Activated T-cell treated with anti-CD3 and anti-CD28 coated beads, Interleukin-2, amount 50 U/mL, for 48 hours (primary cell): ENCODE results near the gene AKR1E2.
A peak's percentile ranks its signal among the peaks of the same experiment; 100 is the strongest.

ENCODE experiments used
- DNase-seq, 2 experiments: peaks; one replicate each; pipeline ENCODE4 v3.0.0-alpha.2; 2020

The AKR1E2 gene

DNA sequence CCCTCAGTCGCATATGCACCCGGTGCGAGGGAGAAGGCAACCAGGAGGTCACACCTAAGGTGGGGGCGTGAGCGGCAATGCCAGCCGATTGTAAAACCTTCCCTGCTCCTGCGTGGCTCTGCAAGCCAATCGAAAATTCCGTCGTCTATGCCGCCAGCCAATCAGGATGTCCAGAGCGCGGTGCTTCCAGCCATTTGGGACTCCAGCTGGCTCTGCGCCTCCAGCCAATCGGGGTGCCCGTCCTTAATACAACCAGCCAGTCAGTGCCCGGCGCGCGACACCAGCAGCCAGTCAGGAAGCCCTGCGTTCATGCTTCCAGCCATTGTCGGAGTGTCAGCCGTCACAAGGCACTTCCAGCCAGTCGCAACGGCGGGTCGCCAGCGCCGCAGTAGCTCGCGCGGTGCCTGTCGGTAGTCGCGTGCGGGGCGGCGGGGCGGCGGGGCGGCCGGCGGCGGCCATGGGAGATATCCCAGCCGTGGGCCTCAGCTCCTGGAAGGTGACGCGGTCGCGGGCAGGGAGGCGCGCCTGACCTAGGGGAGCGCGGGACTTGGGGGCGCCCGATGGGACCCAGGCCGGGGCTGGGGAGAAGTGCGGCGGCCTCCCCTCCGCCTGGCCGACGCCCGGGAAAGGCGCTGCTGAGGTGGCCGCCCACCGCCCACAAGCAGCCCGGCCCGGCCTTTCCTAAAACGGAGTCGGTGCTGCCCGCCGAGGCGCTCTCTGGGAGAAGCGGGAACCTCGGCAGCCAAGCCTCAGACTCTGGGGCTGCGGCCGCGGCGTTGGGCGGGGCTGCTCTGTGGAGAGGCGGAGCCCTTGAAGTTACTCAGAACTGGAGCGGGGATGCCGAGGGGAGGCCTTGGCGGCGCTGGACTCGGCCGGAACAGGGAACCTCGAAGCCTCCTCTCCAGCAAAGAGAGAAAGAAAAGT is at the start of gene AKR1E2:
Gene AKR1E2 (plus strand): TSS at position 340 of the 924 bp plus-strand sequence. CDS start 118 bp downstream, at position 458.
- DNase-seq: peak; percentile 79 to 84

DNA sequence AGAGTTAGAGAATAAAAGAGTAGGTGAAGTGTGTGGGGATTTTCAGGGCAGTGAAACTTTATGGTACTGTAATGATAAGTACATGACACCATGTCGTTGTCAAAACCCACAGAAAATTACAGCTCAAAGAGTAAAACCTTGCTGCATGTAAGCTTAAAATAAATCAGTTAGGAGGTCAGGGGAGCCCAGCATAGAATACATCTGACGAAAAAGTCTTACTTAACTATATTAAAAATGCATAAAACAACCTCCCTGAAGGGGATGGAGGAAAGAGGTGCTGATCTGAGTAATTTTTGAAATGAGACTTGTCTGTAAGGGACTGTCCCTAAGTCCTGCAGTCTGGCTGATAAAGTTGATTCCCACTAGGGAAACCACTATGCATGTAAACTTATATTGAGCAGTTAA is 49.8 kb upstream of the AKR1E2 start:
- DNase-seq: no peak

DNA sequence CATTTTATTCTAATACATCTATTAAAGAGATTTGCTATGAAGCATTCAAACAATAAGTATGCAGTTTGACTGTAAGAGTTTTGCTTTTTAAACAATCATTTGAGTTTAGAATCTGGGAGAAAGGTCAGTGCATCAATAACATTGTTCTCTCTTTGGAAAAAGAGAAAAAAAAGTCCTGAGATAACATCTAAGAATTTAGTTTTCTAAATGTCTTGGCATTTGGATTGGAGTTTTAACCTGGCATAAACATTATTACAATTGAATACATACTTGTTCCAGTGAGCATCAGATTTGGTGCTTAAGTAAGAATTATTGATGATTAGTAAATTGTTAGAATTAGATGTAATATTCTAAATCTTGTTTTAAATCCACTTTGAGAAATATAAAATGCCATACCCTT is 47.2 kb upstream of the AKR1E2 start:
- DNase-seq: no peak

DNA sequence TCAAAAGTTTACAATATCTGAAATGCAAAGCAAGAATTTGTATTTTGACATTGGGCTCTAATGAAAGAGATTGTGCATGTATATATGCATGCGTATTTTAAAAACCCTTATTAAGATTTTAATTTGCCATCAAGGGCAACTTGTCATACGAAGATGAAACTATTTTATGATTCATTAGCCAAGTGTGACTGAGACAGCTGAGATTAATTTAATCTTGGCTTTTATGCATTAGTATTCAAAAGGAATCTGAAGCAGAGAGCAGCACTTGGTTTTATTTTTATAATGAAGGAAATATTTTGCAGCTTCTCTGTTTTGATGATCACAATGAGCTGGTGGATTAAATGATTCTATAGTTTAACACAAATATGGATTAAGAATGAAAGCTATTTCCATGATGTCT is 45.9 kb upstream of the AKR1E2 start:
- no peak for DNase-seq

DNA sequence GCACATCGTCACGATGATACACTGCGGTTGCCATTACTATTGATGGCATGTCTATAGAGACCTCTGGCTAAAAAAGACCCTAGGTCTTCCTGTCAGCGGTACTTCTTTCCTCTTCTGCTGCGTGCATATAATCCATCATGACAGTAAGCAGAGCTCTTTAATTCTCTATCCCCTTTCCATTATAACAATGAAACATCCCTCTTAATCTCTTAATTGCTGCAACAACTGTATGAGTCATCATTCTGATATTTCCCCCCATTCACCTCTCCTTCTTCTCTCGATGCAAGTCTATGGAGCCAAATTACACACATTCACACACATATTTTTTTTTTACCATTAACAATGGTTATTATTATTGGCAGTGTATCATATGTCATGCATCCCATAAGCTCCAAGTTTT is 45.2 kb upstream of the AKR1E2 start:
- DNase-seq: no peak

DNA sequence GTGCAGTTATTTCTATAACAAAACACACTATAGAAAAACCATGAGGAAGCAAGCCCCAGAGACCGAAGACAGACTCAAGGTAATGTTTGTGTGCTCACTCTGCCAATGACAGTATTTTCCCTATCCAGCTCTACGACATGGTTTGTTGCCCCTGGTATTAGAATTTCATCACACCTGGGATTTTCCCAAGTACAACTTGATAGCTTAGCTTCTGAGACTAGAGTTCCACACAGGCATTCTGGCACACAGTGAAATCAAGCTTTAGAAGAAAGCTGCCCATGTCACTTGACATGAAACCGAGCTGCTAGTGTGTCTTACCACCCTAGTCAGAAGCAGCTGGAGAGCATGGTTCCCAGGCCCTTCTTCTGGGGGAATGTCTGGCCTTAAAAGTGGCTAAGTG is 44.1 kb upstream of the AKR1E2 start:
- no peak for DNase-seq

DNA sequence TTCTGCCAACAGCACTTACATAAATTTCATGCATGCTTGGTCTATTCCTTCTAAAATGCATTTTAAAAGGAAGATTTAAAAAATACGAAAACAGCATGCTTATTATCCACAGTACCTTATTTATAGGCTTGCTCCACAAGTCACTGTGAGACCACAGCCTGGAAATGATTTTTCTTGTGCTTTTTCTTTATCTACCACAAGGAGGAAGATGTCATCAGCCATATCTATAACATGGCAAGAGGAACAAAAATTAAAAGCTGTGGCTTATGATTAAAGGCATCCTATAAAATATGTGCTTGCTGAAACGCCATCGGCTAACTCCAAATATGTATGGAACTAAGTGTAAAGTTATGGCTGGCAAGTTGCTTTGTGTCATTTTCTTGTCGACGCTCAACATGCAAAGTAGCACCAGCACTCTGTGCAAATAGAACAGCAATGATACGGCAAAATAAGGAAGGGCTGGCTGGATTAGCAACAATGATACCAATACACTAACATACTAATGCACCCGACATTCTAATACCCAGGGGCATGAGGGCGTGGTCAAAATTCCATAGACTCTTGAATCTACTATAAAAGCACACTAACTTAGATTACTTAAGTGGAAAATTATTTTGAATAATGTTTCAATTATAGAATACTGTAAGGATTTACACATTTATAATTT is 41.2 kb upstream of the AKR1E2 start:
- DNase-seq: no peak

DNA sequence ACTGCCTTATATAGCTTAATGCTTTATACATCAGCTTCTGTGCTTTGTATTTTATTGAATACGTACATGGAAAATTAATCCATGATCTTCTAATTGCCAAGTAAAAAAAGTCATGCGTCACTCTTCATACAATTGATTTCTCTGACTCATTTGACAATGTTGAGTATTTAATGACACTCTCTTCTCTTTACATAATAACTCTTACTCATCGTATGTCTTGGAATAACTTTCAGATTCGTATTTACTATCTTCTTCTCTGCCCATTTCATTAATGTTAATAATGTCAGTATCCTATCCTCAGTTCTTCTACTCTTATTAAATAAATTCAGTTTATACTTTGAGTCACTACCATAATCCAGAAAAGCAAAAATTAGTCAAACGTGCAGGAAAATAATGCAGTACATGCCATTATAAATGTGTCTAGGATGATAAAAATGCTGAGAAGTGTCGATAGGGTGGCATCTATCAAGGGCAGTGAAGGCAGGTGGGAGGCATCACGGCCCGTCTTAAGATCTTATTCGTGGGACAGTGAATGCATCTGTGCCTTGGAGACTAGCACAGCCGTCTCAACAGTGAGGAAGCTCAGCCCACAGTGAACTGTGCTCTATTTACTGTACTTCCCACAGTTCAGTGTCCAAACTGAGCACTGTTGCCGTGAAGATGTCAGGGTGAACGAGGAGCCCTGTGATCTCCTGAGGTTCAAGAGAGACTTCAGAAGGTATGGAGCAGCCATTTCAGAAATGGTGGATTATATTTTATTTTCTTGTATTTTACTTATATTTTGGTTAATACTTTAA is 39.8 kb upstream of the AKR1E2 start:
- DNase-seq: no peak

DNA sequence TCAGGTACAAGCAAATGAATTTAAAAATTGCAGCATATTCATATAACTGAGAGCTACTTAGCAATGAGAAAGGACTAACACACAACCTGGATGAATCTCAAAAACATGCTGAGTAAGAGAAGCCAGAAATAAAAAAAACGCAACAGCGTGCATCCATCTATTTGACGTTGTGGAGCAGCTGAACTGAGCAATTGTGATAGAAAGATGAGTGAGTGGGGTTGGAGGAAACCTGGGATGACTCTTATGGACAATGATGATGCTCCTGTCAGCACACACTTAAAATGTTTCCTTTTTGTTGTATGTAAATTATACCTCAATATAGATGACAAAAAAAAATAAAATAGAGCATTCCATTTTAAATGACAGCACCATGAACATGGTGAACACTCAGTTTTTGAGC is 36.0 kb upstream of the AKR1E2 start:
- DNase-seq: no peak

DNA sequence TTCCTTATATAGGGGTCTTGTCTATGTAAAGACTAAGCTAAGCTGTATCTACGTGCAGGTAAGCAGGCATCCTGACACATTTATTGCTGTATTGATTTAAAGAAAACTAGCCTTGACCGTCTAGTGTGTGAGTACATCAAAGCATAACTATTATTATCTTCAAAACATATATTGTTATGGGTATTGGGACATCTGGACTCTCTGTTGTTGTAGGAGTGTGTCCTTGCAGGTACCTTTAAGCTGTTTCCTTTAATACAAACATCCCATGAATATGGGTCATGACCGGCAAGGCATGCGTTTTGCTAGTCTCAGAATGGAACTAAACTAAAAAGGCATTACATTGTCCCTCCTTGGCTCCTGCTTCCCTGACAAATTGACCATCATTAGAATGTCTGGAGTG is 35.1 kb upstream of the AKR1E2 start:
- no peak for DNase-seq

DNA sequence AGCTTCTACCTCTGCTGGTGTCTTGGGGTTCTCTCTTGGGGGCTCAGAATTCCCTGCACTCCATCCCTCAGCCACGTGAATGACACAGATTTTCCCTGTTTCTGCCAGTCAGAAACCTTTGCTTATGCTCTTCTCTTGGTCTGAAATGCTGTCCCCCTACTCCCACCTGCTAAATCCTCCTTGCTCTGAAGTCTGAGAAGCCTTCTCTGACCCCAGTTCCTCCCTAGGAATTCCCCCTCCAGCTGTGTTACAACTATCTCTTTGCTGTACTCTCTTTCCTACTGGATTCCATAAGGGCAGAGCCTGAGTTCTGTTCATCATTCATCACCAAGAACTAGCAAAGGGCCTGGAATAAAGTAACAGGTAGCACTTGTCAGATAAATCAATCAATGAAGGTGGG is 33.6 kb upstream of the AKR1E2 start:
- DNase-seq: no peak

DNA sequence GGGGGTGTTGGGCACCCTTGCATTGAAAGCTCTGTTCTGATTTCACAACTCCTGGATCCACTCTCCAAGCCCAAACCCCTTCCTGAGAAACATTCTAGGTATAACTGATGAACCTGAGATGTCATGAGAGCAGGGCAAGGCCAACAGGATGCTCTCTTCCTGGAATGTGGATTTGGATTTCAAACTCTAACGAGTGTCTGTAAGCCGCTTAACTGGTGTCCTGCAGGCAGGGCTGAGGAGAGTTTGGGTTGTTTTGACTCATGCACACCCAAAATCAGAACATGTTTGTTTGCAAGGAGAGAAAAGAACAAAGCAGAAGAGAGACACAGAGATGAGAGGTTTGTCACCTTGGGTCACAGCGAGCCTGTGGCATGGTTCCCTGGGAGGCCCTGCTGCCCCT is 24.6 kb upstream of the AKR1E2 start:
- DNase-seq: no peak

DNA sequence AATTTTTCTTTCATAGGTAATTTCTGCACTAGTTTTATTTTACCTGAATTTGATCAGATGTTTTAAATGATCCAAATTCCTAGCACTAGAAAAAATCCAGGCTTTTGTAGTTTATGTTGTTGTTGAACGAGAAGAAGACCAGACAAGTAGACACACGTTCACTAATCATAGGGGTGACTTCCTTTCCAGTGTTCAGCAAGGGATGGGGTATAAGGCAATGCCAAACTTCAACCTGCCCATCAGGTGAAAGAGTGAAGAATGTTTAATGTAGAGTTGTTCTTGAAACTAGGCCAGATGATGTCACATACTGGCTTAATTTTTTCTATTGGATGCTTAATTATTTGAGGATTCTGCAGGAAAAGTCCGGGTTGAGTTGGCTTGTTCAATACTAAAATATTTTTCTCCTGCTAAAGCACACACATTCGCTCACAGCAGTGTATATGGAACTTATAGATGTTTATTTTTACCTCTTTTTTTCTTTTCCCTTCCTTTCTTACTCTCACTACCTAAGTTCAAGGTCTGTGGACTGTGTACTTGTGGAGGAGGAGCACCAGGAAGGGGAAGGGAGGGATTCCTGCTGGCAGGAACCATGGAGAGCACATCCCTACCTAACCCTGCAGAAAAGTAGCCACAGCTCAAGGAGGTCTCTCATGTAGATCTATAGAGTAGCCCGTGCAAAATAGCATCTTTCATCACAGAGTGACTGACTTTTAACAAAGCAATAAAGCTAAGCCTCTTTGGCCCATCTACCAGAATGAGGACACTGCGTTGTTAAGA is 23.1 kb upstream of the AKR1E2 start:
- DNase-seq: no peak

DNA sequence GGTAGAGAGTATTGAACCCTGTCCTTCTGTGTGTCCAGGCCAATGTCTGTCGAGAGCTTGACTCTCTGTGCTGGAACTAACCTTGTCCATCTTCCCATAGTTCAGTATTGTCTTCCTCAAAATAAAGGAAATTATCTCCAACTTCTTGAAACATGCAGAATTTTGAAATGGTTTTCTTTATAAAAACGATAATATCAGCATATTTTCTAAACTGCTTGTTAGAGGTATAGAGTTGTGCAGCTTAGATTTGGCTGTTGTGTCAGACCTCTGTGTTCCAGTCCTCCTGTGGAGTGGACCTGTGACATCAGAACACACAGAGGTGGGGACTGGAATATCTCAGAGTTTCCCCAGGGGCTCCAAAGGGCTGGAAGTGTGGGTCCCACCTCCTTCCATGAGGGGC is 22.2 kb upstream of the AKR1E2 start:
- DNase-seq: no peak

DNA sequence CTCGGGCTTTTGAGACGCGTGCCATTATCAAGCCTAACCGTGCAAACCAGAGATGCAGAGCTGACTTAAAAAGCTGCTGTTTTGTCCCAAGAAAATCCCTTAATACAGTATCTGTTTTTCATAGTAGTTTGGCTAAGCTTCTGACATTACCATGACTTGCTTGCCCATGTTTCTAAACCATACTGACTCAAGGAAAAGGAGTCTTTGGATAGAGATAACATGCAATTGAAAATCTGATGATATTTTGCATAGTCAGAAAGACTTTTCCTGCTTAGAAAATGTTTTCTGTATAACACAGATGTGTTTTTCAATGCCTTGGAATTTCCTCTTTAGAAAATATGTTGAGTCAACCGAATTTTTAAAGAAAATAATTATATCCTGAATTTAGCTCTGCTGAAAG is 21.5 kb upstream of the AKR1E2 start:
- DNase-seq: no peak

DNA sequence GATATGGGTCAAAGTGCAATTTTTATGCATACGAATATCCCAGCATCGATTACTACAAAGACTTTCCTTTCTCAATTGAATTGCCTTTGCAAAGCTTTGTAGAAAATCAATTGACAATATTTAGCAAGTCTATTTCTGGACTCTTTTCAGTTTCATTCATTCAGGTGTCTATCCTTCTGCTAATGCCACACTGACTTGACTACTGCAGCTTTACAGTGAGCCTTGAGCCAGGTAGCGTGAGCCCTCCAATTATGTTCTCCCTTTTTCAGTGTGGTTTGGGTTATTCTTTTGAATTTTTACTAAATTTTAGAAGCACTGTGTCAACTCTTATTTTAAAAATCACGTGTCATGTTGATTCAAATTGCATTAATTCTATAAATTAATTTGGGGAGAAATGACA is 19.5 kb upstream of the AKR1E2 start:
- DNase-seq: no peak

DNA sequence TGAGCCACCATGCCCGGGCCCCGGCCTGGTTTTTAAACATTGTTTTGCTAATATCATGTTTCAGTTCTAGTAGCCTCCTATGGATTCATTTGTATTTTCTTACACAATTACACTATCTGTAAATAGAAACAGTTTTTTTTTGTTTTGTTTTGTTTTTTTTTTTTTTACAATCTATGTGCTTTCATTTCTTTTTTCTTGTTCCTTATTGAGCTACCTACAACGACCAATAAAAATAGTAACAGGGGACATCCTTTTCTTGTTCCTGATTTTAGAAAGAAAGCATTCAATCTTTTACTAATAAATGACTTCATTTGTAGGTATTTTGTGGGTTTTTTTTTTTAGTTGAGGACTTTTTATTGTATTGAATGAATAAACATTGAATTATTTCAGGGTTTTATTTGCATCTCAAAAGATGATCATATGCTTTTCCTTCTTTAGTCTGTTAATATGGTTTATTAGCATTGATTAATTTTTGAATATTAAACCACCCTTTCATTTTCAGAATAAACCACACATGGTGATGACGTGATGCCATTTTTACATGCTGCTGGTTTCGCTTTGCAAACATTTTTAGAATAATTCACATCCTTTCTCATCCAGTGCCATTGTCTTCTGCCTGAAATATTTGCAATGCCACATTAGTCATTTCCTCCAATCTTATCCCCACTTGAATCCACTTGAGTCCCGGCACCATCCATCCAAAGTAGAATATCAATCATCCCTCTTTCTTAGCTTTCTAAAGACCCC is 18.1 kb upstream of the AKR1E2 start:
- DNase-seq: no peak

DNA sequence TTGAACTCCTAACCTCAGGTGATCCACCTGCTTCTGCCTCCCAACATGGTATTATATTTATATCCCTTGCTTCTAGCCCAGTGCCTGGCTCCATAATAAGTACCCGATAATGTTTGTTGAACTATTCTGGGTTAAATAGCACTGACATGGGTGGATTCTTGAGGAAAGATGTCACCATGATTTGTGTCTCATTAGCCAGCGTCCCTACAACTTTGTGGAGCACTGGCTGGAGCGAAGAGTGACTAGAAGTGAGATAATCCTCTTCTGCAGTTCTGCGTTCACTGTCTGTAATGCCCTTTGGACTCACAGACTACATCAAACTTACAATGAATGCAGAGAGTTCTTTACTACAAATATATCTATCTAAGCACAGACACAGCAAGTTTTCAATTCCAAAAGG is 16.9 kb upstream of the AKR1E2 start:
- no peak for DNase-seq

DNA sequence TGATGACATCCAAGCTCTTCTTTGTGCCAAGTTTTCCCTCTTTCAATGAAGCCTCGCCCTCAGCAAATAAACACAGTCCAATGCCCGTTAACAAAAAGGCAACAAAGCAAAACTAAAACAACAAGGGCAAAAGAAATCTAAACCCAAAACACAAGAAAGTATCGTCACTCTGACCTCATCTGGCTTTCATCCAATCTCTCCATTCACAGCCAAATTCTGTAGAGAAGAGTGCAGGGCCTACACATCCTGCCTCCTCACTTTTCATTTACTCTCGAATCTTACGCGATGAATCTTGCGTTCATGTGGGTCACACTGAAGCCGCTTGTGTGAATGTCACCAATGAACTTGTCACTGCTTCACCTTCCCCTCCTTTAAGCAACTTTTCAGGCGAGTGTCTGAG is 15.9 kb upstream of the AKR1E2 start:
- no peak for DNase-seq

DNA sequence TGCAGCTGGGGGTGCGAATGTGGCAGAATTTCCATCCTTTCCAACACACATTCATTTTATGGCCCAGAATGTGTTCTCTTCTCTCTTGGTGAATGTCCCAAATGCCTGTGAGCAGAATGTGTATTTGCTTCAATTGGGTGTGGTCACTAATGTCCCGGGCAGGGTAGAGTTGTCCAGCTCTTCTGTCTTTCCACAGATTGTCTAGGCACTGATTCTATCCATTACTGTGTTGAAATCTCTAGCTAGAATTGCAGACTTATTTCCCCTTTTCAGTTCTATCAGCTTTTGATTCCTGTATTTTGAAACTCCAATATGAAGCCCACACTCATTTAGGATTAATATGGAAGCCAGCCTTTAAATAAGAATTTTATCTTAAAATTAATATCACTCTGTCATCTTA is 14.0 kb upstream of the AKR1E2 start:
- no peak for DNase-seq

DNA sequence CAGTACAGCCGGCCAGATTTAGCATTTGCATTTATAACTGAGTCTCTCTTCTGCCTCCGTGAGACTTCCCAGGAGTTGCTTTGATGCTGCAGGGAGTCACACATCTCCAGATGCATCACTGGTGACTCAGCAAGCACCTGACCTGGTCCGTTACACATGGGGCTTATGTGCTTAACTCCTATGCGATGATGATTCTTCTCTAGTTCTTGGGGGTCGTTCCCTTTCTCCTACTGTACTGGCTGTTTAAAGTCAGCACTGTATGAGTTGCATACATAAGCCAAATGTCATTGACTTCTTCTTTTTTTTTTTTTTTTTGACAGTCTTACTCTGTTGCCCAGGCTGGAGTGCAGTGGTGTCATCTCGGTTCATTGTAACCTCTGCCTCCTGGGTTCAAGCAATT is 13.0 kb upstream of the AKR1E2 start:
- no peak for DNase-seq

DNA sequence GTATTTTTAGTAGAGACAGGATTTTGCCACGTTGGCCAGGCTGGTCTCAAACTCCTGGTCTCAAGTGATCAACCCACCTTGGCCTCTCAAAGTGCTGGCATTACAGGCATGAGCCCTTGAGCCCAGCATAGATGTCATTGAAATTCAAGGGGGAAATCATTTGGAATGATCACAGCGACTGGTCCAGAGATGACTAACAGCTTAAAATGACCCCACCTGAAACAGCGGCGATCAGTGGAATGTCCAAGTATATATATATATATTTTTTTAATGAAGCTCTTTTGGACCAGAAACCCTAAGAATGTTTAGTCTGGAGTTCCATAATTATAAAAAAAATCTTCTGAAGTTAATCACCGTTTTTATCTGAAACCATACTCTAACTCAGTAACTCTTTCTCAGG is 12.5 kb upstream of the AKR1E2 start:
- no peak for DNase-seq
